K562 (cell line): ENCODE measurements around the gene BSDC1. TPM values are rescaled to one million over a fixed set of nuclear protein-coding genes. Genes with fewer than 3 reads are reported as not detected.
A peak's percentile ranks its signal among the peaks of the same experiment; 100 is the strongest.

ENCODE experiments used
- ATAC-seq: fragments of 200-7000 bp; cut with Tn5 transposase; 3 replicates; pipeline ENCODE4 v1.9.1; 2020; ENCODE audit warnings: moderate library complexity
- BruUV-seq: library from RNA; stranded (reverse); fragments of 400-500 nt; replicated peaks from 2 replicates; lab custom pipeline; 2021; lab: Mats Ljungman, UMichigan
- CTCF ChIA-PET: fragments of 300-600 bp; formaldehyde crosslinking; extraction: SDS; loops from one replicate; lab custom pipeline; 2021; ENCODE audit warnings: low intra/inter-chr PET ratio; lab: Yijun Ruan, JAX
- POLR2A ChIA-PET: fragments of 300-600, 350-650 bp; sonication (Branson Sonifier 250); formaldehyde crosslinking; extraction: SDS; loops from one replicate; lab custom pipeline; 2021; ENCODE audit warnings: antibody characterized with exemption, inconsistent platforms; lab: Yijun Ruan, JAX
- DNase-seq, 4 experiments: peaks; one replicate each; pipeline versions ENCODE4 v3.0.0 to v3.0.0-alpha.2; 2011 to 2018; ENCODE audit warnings: low spot score in 3 of 4, mixed read lengths in 3 of 4; ENCODE audit errors: extremely low read depth in 1 of 4
- FAIRE-seq: peaks from 2 replicates; lab custom pipeline; 2011; peaks lifted over from hg19 to GRCh38; lab: Jason Lieb, UNC
- H2AFZ ChIP-seq: 2 replicates; pipeline ENCODE4 v1.6.0; 2011; ENCODE audit warnings: low read depth, low read length, control low read depth, inconsistent platforms
- H3K27ac ChIP-seq: fragments of 200-600 bp; 3 replicates; pipeline ENCODE4 v1.8.0; 2011; ENCODE audit warnings: low read depth, mild to moderate bottlenecking, control low read depth, inconsistent platforms, low read length, moderate library complexity, mixed read lengths; ENCODE audit errors: extremely low read depth
- H3K27me3 ChIP-seq, 2 experiments: fragments of 300-600 bp in 1 of 2; 2 replicates in 1 of 2; 3 replicates in 1 of 2; pipeline versions ENCODE4 v1.6.0 to v1.8.0; 2011; ENCODE audit warnings: inconsistent platforms in 2 of 2, low read length in 2 of 2, mild to moderate bottlenecking in 1 of 2, mixed read lengths in 1 of 2, moderate library complexity in 1 of 2; ENCODE audit not compliant: control insufficient read depth in 2 of 2, insufficient read depth in 2 of 2
- H3K36me3 ChIP-seq: fragments of 300-600 bp; 3 replicates; pipeline ENCODE4 v1.8.0; 2011; ENCODE audit warnings: mild to moderate bottlenecking, low read length, inconsistent platforms; ENCODE audit not compliant: control insufficient read depth, insufficient read depth
- H3K4me1 ChIP-seq, 2 experiments: fragments of 200-600 bp in 1 of 2; replicated peaks in 1 of 2; 2 replicates in 1 of 2; 3 replicates in 1 of 2; pipeline versions ENCODE4 v1.5.1 to v1.8.0; 2011; ENCODE audit warnings: inconsistent platforms in 2 of 2, low read length in 2 of 2, mild to moderate bottlenecking in 1 of 2, mixed read lengths in 1 of 2, moderate library complexity in 1 of 2; ENCODE audit not compliant: control insufficient read depth in 2 of 2, insufficient read depth in 2 of 2
- H3K4me2 ChIP-seq: 2 replicates; pipeline ENCODE4 v1.6.1; 2011; ENCODE audit warnings: low read length, control low read depth, inconsistent platforms, mixed read lengths; ENCODE audit not compliant: insufficient read depth
- H3K4me3 ChIP-seq: fragments of 200-600 bp; sonication (generic), shearing (Covaris generic); 2 replicates; pipeline ENCODE4 v1.5.1; 2016; ENCODE audit warnings: control low read depth, inconsistent platforms
- H3K79me2 ChIP-seq: fragments of 200-600 bp; 3 replicates; pipeline ENCODE4 v1.8.0; 2011; ENCODE audit warnings: low read length, inconsistent platforms; ENCODE audit not compliant: control insufficient read depth, insufficient read depth
- H3K9ac ChIP-seq, 2 experiments: 2 replicates each; pipeline versions ENCODE4 v1.6.0 to v1.6.1; 2011; ENCODE audit warnings: low read depth in 2 of 2, low read length in 2 of 2, control low read depth in 1 of 2, inconsistent platforms in 1 of 2, mild to moderate bottlenecking in 1 of 2, mixed read lengths in 1 of 2; ENCODE audit not compliant: insufficient read depth in 1 of 2
- H3K9me1 ChIP-seq: one replicate; pipeline ENCODE4 v1.6.0; 2011; ENCODE audit warnings: inconsistent platforms, mild to moderate bottlenecking, low read length, moderate library complexity; ENCODE audit not compliant: control insufficient read depth, insufficient read depth
- H3K9me3 ChIP-seq: replicated peaks from 2 replicates; pipeline ENCODE4 v1.5.1; 2011; ENCODE audit warnings: low read depth, low read length, inconsistent platforms; ENCODE audit not compliant: control insufficient read depth, insufficient read depth
- H4K20me1 ChIP-seq: replicated peaks from 2 replicates; pipeline ENCODE4 v1.6.1; 2011; ENCODE audit warnings: low read length, inconsistent platforms, mixed read lengths; ENCODE audit not compliant: control insufficient read depth, insufficient read depth
- ATF7 ChIP-seq: fragments of 450-650 bp; IDR thresholded peaks from 2 replicates; pipeline ENCODE4 v1.7.1; 2014; ENCODE audit warnings: mild to moderate bottlenecking, moderate library complexity
- SFPQ ChIP-seq: fragments of 200-400 bp; formaldehyde crosslinking; IDR thresholded peaks from 2 replicates; pipeline ENCODE4 v1.6.1; 2017; ENCODE audit warnings: mild to moderate bottlenecking, low read depth, low read length, moderate library complexity
- WGBS: fragments of 100-300 bp; shearing (Covaris generic); methylation state at CpG from one replicate; pipeline ENCODE4 v1.1.6; 2016; ENCODE audit warnings: low coverage, mixed read lengths; ENCODE audit not compliant: insufficient coverage; ENCODE audit errors: missing lambda C conversion rate; 5-methylcytosine and 5-hydroxymethylcytosine counted together
- in situ Hi-C: fragments of 300-500 bp; cut with MboI; formaldehyde crosslinking; loops from 4 replicates; pipeline ENCODE4 v1.15.0; 2018; ENCODE audit warnings: inconsistent platforms, mixed read lengths
- intact Hi-C: fragments of 100-400 bp; cut with micrococcal nuclease; formaldehyde crosslinking; loops from 2 replicates; pipeline ENCODE4 v1.14.2; 2022
- polyA plus RNA-seq, 8 experiments: library from polyadenylated mRNA; depleted of rRNA in 4 of 8; stranded (reverse) in 5 of 8; unstranded in 3 of 8; fragments of >200 nt; fragmentation: Nextera tagmentation in 2 of 8; fragmentation: Illumina TruSeq in 1 of 8; extraction: Ambion mirVana in 2 of 8; extraction: Trizol in 1 of 8; gene quantifications; 2 replicates each; pipeline versions ENCODE4 v1.2.1 to v1.2.3, GENCODE V29; 2011 to 2014; ENCODE audit warnings: inconsistent platforms in 1 of 8, missing spikeins in 1 of 8
- total RNA-seq, 7 experiments: library from RNA; depleted of rRNA in 6 of 7; stranded (reverse); fragments of >200 nt in 6 of 7; fragmentation: Illumina TruSeq in 2 of 7; extraction: Trizol in 2 of 7; gene quantifications; 2 replicates each; pipeline versions ENCODE4 v1.2.1 to v1.2.3, GENCODE V29; 2011 to 2021; ENCODE audit warnings: low replicate concordance in 1 of 7

BSDC1 gene
- total and polyA plus RNA-seq, 9 of the 15 experiments (the other 6 are each of a cell fraction or from before 2014, with no cell fraction given): 10.2 to 96.8 (median 73.1) TPM

DNA sequence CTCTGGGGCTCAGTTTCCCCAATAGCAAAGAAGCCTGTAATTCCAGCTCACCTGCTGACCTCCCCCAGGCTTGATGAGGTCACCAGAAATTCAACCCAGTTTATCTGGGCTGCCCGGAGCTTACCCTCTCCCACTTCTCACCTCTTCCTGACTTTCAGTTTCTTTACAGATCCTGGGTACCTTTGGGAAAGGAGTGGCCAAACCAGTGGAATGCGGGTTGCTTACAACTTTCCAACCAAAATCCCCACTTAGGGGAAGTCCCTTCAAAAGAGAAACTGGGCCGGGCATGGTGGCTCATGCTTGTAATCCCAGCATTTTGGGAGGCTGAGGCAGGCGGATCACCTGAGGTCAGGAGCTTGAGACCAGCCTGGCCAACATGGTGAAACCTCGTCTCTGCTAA, 52.3 kb downstream of the BSDC1 start:
- H3K27ac ChIP-seq: no peak overlapping the region
- H3K9ac ChIP-seq: peak overlapping the region in 1 of 2 experiments; percentile 18; a peak in 1 of 4 replicates
- FAIRE-seq (no peak), ATAC-seq (no peak), DNase-seq (no peak)
- ChIA-PET POLR2A (interaction anchor here (1.6 to 2.2 kb wide), 3 partner anchors 10 to 50 kb away, joined by 4 to 9 read pairs (median 5); no protein-coding TSS in a partner anchor), CTCF (no interaction called here)
- BruUV-seq: no TSS peak
- peaks cover 24 to 52% of the 10 kb centered on the region in 2 experiments; a peak in 4 of 5 replicates for H3K4me1 ChIP-seq
- H3K36me3 ChIP-seq: no peaks in the 10 kb centered on the region
- H3K79me2 ChIP-seq: no peaks in the 10 kb centered on the region
- WGBS: 42% methylated on average over 5 of the region's 5 CpGs
- no peaks in the 10 kb centered on the region for H3K27me3 ChIP-seq
- intact Hi-C loops (no loop called here), in situ Hi-C loops (no loop called here)
- H3K9me1 ChIP-seq: no peaks in the 10 kb centered on the region
- no peaks in the 10 kb centered on the region for H3K9me3 ChIP-seq
- no peaks in the 10 kb centered on the region for H4K20me1 ChIP-seq
- no peak overlapping the region for H3K4me2 ChIP-seq
- TF ChIP-seq ATF7 (peak; percentile 40; the same call in 1 of the 2 replicates), SFPQ (no peak)
- no peak overlapping the region for H3K4me3 ChIP-seq
- no peak overlapping the region for H2AFZ ChIP-seq
